Measurements from ENCODE around the gene CSDE1. TPM values are rescaled to one million over a fixed set of nuclear protein-coding genes. Genes with fewer than 3 reads are reported as not detected.

CSDE1 gene
- total and polyA plus RNA-seq, 10 donors, result 102 to 1,126 (median 426) TPM

DNA sequence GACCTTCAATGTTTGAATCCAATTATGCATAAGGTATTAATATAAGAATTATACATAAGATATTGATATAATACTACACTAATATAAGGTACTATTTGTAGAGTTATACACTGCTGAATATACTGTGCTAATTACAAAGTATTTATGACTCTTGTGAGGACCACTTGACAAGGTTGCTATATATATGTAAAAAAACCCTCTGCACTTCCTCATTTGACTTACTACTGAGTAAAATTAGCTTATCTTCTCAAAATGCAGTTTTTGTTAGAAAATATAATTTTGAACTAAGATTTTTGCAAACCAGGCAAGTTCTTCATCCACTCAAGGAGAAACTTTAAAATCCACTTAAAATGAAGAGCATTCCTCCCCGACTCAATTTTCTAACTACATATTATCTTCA, 14.2 kb upstream of the CSDE1 start:
- intact Hi-C loops (cut with DNase I; ENCODE audit: low total_unique reads), result no loop called here
- H3K27me3 ChIP-seq (replicated peaks in 1 of 7), result no peaks in the 10 kb centered on the region
- TF ChIP-seq, protein P1, sequence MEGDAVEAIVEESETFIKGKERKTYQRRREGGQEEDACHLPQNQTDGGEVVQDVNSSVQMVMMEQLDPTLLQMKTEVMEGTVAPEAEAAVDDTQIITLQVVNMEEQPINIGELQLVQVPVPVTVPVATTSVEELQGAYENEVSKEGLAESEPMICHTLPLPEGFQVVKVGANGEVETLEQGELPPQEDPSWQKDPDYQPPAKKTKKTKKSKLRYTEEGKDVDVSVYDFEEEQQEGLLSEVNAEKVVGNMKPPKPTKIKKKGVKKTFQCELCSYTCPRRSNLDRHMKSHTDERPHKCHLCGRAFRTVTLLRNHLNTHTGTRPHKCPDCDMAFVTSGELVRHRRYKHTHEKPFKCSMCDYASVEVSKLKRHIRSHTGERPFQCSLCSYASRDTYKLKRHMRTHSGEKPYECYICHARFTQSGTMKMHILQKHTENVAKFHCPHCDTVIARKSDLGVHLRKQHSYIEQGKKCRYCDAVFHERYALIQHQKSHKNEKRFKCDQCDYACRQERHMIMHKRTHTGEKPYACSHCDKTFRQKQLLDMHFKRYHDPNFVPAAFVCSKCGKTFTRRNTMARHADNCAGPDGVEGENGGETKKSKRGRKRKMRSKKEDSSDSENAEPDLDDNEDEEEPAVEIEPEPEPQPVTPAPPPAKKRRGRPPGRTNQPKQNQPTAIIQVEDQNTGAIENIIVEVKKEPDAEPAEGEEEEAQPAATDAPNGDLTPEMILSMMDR (IDR thresholded peaks at IDR 0.05 in 8 of 11, conservative IDR thresholded peaks at IDR 0.05 in 3 of 11), result no peak
- TF ChIP-seq POLR2A (IDR thresholded peaks at IDR 0.05) (no peak), POLR2AphosphoS5 (IDR thresholded peaks at IDR 0.05) (no peak)
- WGBS, 5 donors, result 86 to 96% (median 94%) methylated on average over 1 of the region's 1 CpG
- no peaks in the 10 kb centered on the region for H3K4me1 ChIP-seq
- H3K4me3 ChIP-seq, result no peak overlapping the region
- H3K27ac ChIP-seq, result no peak overlapping the region
- no peaks in the 10 kb centered on the region for H3K9me3 ChIP-seq
- H3K36me3 ChIP-seq, result peaks cover 0 to 87% (median 49%) of the 10 kb centered on the region in 6 donors
- no peak for DNase-seq

DNA sequence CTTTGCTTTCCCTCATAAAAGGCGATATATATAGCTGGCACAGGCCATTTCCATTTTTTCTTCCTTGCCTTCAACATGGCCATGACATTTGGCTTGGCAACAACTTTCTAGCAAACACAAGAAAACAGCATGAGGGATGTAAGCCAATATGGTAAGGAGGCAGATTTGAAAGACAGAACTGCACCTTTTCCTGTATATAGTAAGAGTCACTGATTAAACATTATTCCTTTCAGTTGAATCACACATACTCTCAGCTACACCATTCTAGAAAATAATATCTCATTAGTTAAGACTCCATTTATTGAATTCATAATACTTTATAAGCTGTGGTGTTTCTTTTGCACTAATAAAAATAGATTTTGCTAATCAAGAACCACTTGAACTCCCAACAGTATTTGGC, 13.2 kb upstream of the CSDE1 start:
- no peak overlapping the region for H3K4me3 ChIP-seq
- peaks cover 0 to 77% (median 44%) of the 10 kb centered on the region in 6 donors for H3K36me3 ChIP-seq
- DNase-seq, result no peak
- H3K9me3 ChIP-seq, result no peaks in the 10 kb centered on the region
- TF ChIP-seq POLR2A (IDR thresholded peaks at IDR 0.05) (no peak), POLR2AphosphoS5 (IDR thresholded peaks at IDR 0.05) (no peak)
- TF ChIP-seq, protein P1 (IDR thresholded peaks at IDR 0.05 in 8 of 11, conservative IDR thresholded peaks at IDR 0.05 in 3 of 11), result no peak
- no peak overlapping the region for H3K27ac ChIP-seq
- H3K27me3 ChIP-seq (replicated peaks in 1 of 7), result no peaks in the 10 kb centered on the region
- intact Hi-C loops (cut with DNase I; ENCODE audit: low total_unique reads), result no loop called here
- WGBS, 5 donors, result 95 to 100% (median 100%) methylated on average over 1 of the region's 1 CpG
- no peaks in the 10 kb centered on the region for H3K4me1 ChIP-seq

DNA sequence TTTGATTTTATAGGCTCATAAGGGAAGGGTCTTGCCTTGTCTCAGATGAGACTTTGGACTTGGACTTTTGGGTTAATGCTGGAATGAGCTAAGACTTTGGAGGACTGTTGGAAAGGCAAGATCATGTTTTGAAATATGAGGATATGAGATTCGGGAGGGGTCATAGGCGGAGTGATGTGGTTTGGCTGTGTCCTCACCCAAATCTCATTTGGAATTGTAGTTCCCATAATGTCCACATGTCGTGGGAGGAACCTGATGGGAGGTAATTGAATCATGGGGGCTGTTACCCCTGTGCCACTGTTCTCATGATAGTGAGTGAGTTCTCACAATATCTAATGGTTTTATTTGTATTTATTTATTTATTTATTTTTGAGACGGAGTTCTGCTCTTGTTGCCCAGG, 6.9 kb upstream of the CSDE1 start:
- 88 to 95% (median 92%) methylated on average over 4 of the region's 4 CpGs for WGBS, 5 donors
- H3K27me3 ChIP-seq (replicated peaks in 1 of 7), result no peaks in the 10 kb centered on the region
- peaks cover 0 to 16% (median 9%) of the 10 kb centered on the region in 8 donors for H3K9me3 ChIP-seq
- H3K27ac ChIP-seq, result no peak overlapping the region
- H3K4me3 ChIP-seq, result no peak overlapping the region
- DNase-seq, result no peak
- intact Hi-C loops (cut with DNase I; ENCODE audit: low total_unique reads), result no loop called here
- peaks cover 0 to 16% (median 4%) of the 10 kb centered on the region in 6 donors for H3K36me3 ChIP-seq
- TF ChIP-seq POLR2AphosphoS5 (IDR thresholded peaks at IDR 0.05) (no peak), POLR2A (IDR thresholded peaks at IDR 0.05) (no peak)
- TF ChIP-seq, protein P1 (IDR thresholded peaks at IDR 0.05 in 8 of 11, conservative IDR thresholded peaks at IDR 0.05 in 3 of 11), result no peak
- no peaks in the 10 kb centered on the region for H3K4me1 ChIP-seq

DNA sequence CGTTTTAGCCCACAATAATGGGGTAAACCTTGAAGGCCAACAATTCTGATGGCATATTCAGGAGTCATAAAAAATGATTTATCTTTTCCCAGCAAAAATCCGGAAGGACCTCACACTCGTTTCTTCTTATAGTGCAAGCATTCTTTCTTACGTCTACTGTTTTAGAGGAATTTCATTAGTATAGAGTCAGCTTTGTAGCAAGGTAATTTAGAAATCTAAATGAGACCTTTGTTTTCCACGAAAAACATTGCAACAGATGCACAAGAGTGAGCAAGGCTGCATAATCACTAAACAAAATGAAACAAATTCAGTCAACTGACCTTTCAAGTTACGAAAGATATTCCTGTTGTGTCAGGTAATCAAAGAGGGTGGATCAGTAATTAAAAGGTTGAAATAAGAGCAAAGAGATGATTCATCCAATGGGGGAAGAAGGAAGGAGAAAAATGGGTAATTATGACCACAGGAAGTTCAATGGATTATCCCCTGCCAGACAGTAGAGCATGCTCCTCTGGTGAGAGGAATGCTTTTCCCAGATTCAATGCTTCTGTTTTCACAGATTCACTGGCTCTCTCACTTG, 560 bp upstream of the CSDE1 start:
- peak overlapping the region; percentile 98 to 100 (median 100) for H3K27ac ChIP-seq
- intact Hi-C loops (cut with DNase I; ENCODE audit: low total_unique reads), result loop anchor here (5.0 kb wide), 1 partner anchor 41 kb away; the partner anchor contains the start of gene NRAS

More for the DNA sequence above, 560 bp upstream of the CSDE1 start:
- WGBS, 5 donors, result 27 to 34% (median 30%) methylated on average over 6 of the region's 6 CpGs
- no peaks in the 10 kb centered on the region for H3K36me3 ChIP-seq
- H3K27me3 ChIP-seq (replicated peaks in 1 of 7), result no peaks in the 10 kb centered on the region
- DNase-seq, result no peak
- H3K4me3 ChIP-seq, result peak overlapping the region; percentile 61 to 84 (median 80)
- H3K4me1 ChIP-seq, result peaks cover 35 to 47% (median 44%) of the 10 kb centered on the region in 6 donors
- H3K9me3 ChIP-seq, result peaks cover 0 to 7% (median 5%) of the 10 kb centered on the region in 8 donors
- TF ChIP-seq, protein P1 (IDR thresholded peaks at IDR 0.05 in 8 of 11, conservative IDR thresholded peaks at IDR 0.05 in 3 of 11), result peak in 1 of 11 experiments; percentile 7
- TF ChIP-seq POLR2A (IDR thresholded peaks at IDR 0.05), result no peak
- no peak for TF ChIP-seq POLR2AphosphoS5 (IDR thresholded peaks at IDR 0.05)

Measured in spleen (tissue), 11 donors.